Fibroblast of lung (primary cell): ENCODE results near the gene EAF2. TPM values are rescaled to one million over a fixed set of nuclear protein-coding genes. Genes with fewer than 3 reads are reported as not detected.

Source experiments
- DNase-seq, 2 donors: peaks; one replicate each; pipeline versions ENCODE4 v3.0.0 to v3.0.0-alpha.2; 2010; ENCODE audit warnings: low read depth in 2 of 2
- H2AFZ ChIP-seq: 2 replicates; pipeline ENCODE4 v1.5.1; 2012; ENCODE audit warnings: low read length, control low read depth, inconsistent platforms
- H3K27ac ChIP-seq: 2 replicates; pipeline ENCODE4 v1.5.1; 2011; ENCODE audit warnings: low read length, control low read depth; ENCODE audit not compliant: insufficient read depth
- H3K27me3 ChIP-seq: 2 replicates; pipeline ENCODE4 v1.5.1; 2011; ENCODE audit warnings: mild to moderate bottlenecking, low read length; ENCODE audit not compliant: control insufficient read depth, insufficient read depth
- H3K36me3 ChIP-seq: 2 replicates; pipeline ENCODE4 v1.5.1; 2011; ENCODE audit warnings: low read length; ENCODE audit not compliant: control insufficient read depth, insufficient read depth
- H3K4me1 ChIP-seq: 2 replicates; pipeline ENCODE4 v1.5.1; 2011; ENCODE audit warnings: low read length; ENCODE audit not compliant: control insufficient read depth, insufficient read depth; ENCODE audit errors: extremely low read depth
- H3K4me2 ChIP-seq: 2 replicates; pipeline ENCODE4 v1.5.1; 2011; ENCODE audit warnings: low read length, control low read depth; ENCODE audit not compliant: insufficient read depth; ENCODE audit errors: extremely low read depth
- H3K4me3 ChIP-seq, 4 experiments: fragments of 200-600 bp in 1 of 4; sonication (generic) in 1 of 4; replicated peaks in 1 of 4; 2 replicates each; pipeline ENCODE4 v1.5.1; 2011 to 2016; ENCODE audit warnings: low read length in 4 of 4, low read depth in 3 of 4, mild to moderate bottlenecking in 3 of 4, control low read depth in 2 of 4, inconsistent platforms in 1 of 4, mixed read lengths in 1 of 4; ENCODE audit not compliant: insufficient read depth in 1 of 4; ENCODE audit errors: control extremely low read depth in 1 of 4
- H3K79me2 ChIP-seq: 2 replicates; pipeline ENCODE4 v1.5.1; 2012; ENCODE audit warnings: mild to moderate bottlenecking, low read length, inconsistent platforms; ENCODE audit not compliant: control insufficient read depth, insufficient read depth
- H3K9ac ChIP-seq: 2 replicates; pipeline ENCODE4 v1.5.1; 2011; ENCODE audit warnings: mild to moderate bottlenecking, low read length, control low read depth; ENCODE audit not compliant: insufficient read depth
- H3K9me3 ChIP-seq: 2 replicates; pipeline ENCODE4 v1.5.1; 2012; ENCODE audit warnings: low read depth, low read length; ENCODE audit not compliant: control insufficient read depth, insufficient read depth
- H4K20me1 ChIP-seq: 2 replicates; pipeline ENCODE4 v1.5.1; 2011; ENCODE audit warnings: low read length; ENCODE audit not compliant: control insufficient read depth, insufficient read depth; ENCODE audit errors: extremely low read depth
- EZH2 ChIP-seq: IDR thresholded peaks from 2 replicates; pipeline ENCODE4 v1.5.1; 2012; ENCODE audit warnings: low read length, control low read depth, mild to moderate bottlenecking; ENCODE audit errors: missing control alignments
- polyA plus RNA-seq, 2 donors: library from polyadenylated mRNA; depleted of rRNA in 1 of 2; stranded (reverse) in 1 of 2; unstranded in 1 of 2; fragments of >200 nt; gene quantifications; 2 replicates each; pipeline ENCODE4 v1.2.1, GENCODE V29; 2011 to 2012; ENCODE audit warnings: missing spikeins in 1 of 2
- total RNA-seq: library from RNA; depleted of rRNA; stranded (reverse); fragments of >200 nt; gene quantifications from 2 replicates; pipeline ENCODE4 v1.2.1, GENCODE V29; 2014
- TF ChIP-seq, protein P1 (sequence below), 2 donors: IDR thresholded peaks in 1 of 2; conservative IDR thresholded peaks in 1 of 2; 1 replicate in 1 of 2; 2 replicates in 1 of 2; pipeline ENCODE4 v1.5.1; 2011 to 2012; ENCODE audit warnings: low read length in 2 of 2, control low read depth in 1 of 2, inconsistent platforms in 1 of 2, low read depth in 1 of 2, mild to moderate bottlenecking in 1 of 2

EAF2 gene
- total and polyA plus RNA-seq, 2 donors (not counting 1 experiment from before 2014, with no cell fraction given): 0.52 to 2.1 TPM

DNA sequence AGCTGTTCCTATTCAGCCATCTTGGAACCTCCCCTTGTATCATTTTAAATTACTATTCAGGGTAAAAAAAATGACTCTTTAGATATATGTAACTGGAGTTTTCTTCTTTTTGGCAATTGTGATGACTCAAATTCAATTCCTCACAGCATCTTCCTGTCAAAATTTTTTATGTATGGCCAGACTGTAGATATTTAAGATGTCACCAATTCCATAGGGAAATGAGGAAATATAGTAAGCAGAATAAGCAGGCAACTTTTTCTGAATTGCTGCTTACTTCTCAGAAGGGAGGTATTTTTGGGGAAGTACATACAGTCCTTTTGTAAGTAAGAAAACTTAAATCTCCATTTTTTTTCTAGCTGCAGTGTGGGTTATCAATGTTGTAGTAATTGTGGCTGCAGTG, 28.8 kb downstream of the EAF2 start:
- no peak overlapping the region for H3K9ac ChIP-seq
- no peak overlapping the region for H3K4me3 ChIP-seq
- TF ChIP-seq, protein P1, sequence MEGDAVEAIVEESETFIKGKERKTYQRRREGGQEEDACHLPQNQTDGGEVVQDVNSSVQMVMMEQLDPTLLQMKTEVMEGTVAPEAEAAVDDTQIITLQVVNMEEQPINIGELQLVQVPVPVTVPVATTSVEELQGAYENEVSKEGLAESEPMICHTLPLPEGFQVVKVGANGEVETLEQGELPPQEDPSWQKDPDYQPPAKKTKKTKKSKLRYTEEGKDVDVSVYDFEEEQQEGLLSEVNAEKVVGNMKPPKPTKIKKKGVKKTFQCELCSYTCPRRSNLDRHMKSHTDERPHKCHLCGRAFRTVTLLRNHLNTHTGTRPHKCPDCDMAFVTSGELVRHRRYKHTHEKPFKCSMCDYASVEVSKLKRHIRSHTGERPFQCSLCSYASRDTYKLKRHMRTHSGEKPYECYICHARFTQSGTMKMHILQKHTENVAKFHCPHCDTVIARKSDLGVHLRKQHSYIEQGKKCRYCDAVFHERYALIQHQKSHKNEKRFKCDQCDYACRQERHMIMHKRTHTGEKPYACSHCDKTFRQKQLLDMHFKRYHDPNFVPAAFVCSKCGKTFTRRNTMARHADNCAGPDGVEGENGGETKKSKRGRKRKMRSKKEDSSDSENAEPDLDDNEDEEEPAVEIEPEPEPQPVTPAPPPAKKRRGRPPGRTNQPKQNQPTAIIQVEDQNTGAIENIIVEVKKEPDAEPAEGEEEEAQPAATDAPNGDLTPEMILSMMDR (conservative IDR thresholded peaks at IDR 0.05 in 1 of 2, IDR thresholded peaks at IDR 0.05 in 1 of 2; ENCODE audit: low read depth in 1 of 2, low read length in 2 of 2): no peak
- TF ChIP-seq EZH2: no peak
- H3K4me2 ChIP-seq: no peak overlapping the region
- H3K27me3 ChIP-seq: no peaks in the 10 kb centered on the region
- H3K79me2 ChIP-seq: no peaks in the 10 kb centered on the region
- no peak overlapping the region for H3K27ac ChIP-seq
- no peak for DNase-seq
- no peaks in the 10 kb centered on the region for H3K4me1 ChIP-seq
- H2AFZ ChIP-seq: no peak overlapping the region
- H3K36me3 ChIP-seq: no peaks in the 10 kb centered on the region
- H4K20me1 ChIP-seq: no peaks in the 10 kb centered on the region
- no peaks in the 10 kb centered on the region for H3K9me3 ChIP-seq

DNA sequence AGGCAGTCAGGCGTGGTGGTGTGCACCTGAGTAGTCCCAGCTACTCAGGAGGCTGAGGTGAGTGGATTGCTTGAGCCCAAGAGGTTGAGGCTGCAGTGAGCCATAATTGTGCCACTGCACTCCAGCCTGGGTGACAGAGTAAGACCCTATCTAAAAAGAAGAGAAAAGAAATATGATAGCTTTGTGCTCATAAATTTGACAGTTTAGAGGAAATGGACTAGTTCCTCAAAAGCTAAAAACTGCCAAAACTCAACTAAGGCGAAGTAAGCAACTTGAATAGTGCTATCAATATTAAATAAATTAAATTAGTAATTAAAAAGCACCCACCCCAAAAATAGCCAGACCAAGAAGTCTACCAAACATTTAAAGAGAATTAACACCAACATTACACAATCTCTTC, 34.7 kb downstream of the EAF2 start:
- no peak overlapping the region for H3K9ac ChIP-seq
- TF ChIP-seq EZH2: no peak
- TF ChIP-seq, protein P1 (conservative IDR thresholded peaks at IDR 0.05 in 1 of 2, IDR thresholded peaks at IDR 0.05 in 1 of 2; ENCODE audit: low read depth in 1 of 2, low read length in 2 of 2): no peak
- no peak overlapping the region for H3K27ac ChIP-seq
- no peaks in the 10 kb centered on the region for H3K9me3 ChIP-seq
- no peak overlapping the region for H3K4me3 ChIP-seq
- H3K4me2 ChIP-seq: no peak overlapping the region
- no peaks in the 10 kb centered on the region for H3K36me3 ChIP-seq
- no peaks in the 10 kb centered on the region for H3K27me3 ChIP-seq
- no peak for DNase-seq
- no peak overlapping the region for H2AFZ ChIP-seq
- H3K79me2 ChIP-seq: no peaks in the 10 kb centered on the region
- H3K4me1 ChIP-seq: no peaks in the 10 kb centered on the region
- no peaks in the 10 kb centered on the region for H4K20me1 ChIP-seq

DNA sequence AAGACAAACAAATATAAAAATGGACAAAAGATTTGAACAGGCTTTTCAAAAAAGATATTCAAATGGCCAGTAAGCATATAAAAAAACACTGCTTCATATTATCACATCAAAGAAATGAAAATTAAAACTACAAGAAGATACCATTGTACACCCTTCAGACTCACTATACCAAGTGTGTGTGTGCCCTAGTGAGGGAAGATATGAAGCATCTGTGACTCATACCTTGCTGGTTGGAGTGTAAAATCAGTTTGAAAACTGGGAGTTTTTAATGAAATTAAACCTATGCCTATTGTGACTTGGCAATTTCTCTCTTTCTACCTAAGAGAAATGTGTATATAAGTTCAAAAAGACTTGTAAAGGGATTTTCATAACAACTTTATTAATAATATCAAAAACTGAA, 35.7 kb downstream of the EAF2 start:
- no peak overlapping the region for H3K4me3 ChIP-seq
- H3K9ac ChIP-seq: no peak overlapping the region
- H3K4me2 ChIP-seq: no peak overlapping the region
- H3K27ac ChIP-seq: no peak overlapping the region
- no peaks in the 10 kb centered on the region for H3K9me3 ChIP-seq
- no peak for DNase-seq
- no peaks in the 10 kb centered on the region for H3K4me1 ChIP-seq
- no peak overlapping the region for H2AFZ ChIP-seq
- no peaks in the 10 kb centered on the region for H3K79me2 ChIP-seq
- no peaks in the 10 kb centered on the region for H4K20me1 ChIP-seq
- no peaks in the 10 kb centered on the region for H3K27me3 ChIP-seq
- H3K36me3 ChIP-seq: no peaks in the 10 kb centered on the region
- TF ChIP-seq EZH2: no peak
- TF ChIP-seq, protein P1 (conservative IDR thresholded peaks at IDR 0.05 in 1 of 2, IDR thresholded peaks at IDR 0.05 in 1 of 2; ENCODE audit: low read depth in 1 of 2, low read length in 2 of 2): no peak
